ENCODE data around the gene MAP7D3.

Gene MAP7D3

GRCh38 chrX:136183172-136183571, 68.0 kb downstream of the MAP7D3 start:
- TF ChIP-seq CTCF (IDR thresholded peaks at IDR 0.05), result no peak
- no peaks in the 10 kb centered on the region for H3K36me3 Mint-ChIP-seq (ENCODE audit: low read depth)
- H3K4me3 Mint-ChIP-seq, result no peak overlapping the region
- DNase-seq, result no peak
- H3K27me3 Mint-ChIP-seq (ENCODE audit: low read depth, poor library complexity), result no peaks in the 10 kb centered on the region
- H3K9me3 Mint-ChIP-seq, result peaks cover 22% of the 10 kb centered on the region
- no peak overlapping the region for H3K27ac Mint-ChIP-seq
- peaks cover 31% of the 10 kb centered on the region for H3K4me1 Mint-ChIP-seq

- no peak for DNase-seq
- no peak overlapping the region for H3K4me3 Mint-ChIP-seq
- H3K9me3 Mint-ChIP-seq, result peaks cover 22% of the 10 kb centered on the region
- H3K4me1 Mint-ChIP-seq, result peaks cover 31% of the 10 kb centered on the region
- H3K36me3 Mint-ChIP-seq (ENCODE audit: low read depth), result no peaks in the 10 kb centered on the region
- H3K27me3 Mint-ChIP-seq (ENCODE audit: low read depth, poor library complexity), result no peaks in the 10 kb centered on the region
- no peak for TF ChIP-seq CTCF (IDR thresholded peaks at IDR 0.05)
- no peak overlapping the region for H3K27ac Mint-ChIP-seq
Measured at GRCh38 chrX:136182414-136182813, 68.8 kb downstream of the MAP7D3 start.

GRCh38 chrX:136179133-136179532, 72.1 kb downstream of the MAP7D3 start:
- Mint-ChIP-seq H3K27ac (no peak overlapping the region), H3K4me1 (peaks cover 26% of the 10 kb centered on the region), H3K4me3 (no peak overlapping the region), H3K9me3 (peaks cover 20% of the 10 kb centered on the region), H3K36me3 (ENCODE audit: low read depth) (no peaks in the 10 kb centered on the region), H3K27me3 (ENCODE audit: low read depth, poor library complexity) (no peaks in the 10 kb centered on the region)
- DNase-seq, result no peak
- TF ChIP-seq CTCF (IDR thresholded peaks at IDR 0.05), result no peak

GRCh38 chrX:136176399-136176825, 74.8 kb downstream of the MAP7D3 start:
- Mint-ChIP-seq H3K36me3 (ENCODE audit: low read depth) (no peaks in the 10 kb centered on the region), H3K27ac (no peak overlapping the region), H3K9me3 (peaks cover 17% of the 10 kb centered on the region), H3K4me1 (peaks cover 12% of the 10 kb centered on the region), H3K27me3 (ENCODE audit: low read depth, poor library complexity) (no peaks in the 10 kb centered on the region), H3K4me3 (no peak overlapping the region)
- DNase-seq, result no peak
- TF ChIP-seq CTCF (IDR thresholded peaks at IDR 0.05), result no peak

- Mint-ChIP-seq H3K27me3 (ENCODE audit: low read depth, poor library complexity) (no peaks in the 10 kb centered on the region), H3K9me3 (peaks cover 38% of the 10 kb centered on the region), H3K36me3 (ENCODE audit: low read depth) (no peaks in the 10 kb centered on the region), H3K27ac (no peak overlapping the region), H3K4me3 (no peak overlapping the region), H3K4me1 (peaks cover 18% of the 10 kb centered on the region)
- no peak for DNase-seq
- TF ChIP-seq CTCF (IDR thresholded peaks at IDR 0.05), result no peak
Measured at GRCh38 chrX:136171420-136171819, 79.8 kb downstream of the MAP7D3 start.

GRCh38 chrX:136170139-136170800, 80.9 kb downstream of the MAP7D3 start:
- H3K27me3 Mint-ChIP-seq (ENCODE audit: low read depth, poor library complexity), result no peaks in the 10 kb centered on the region
- no peak for TF ChIP-seq CTCF (IDR thresholded peaks at IDR 0.05)
- no peak overlapping the region for H3K4me3 Mint-ChIP-seq
- H3K4me1 Mint-ChIP-seq, result peaks cover 23% of the 10 kb centered on the region
- H3K9me3 Mint-ChIP-seq, result peaks cover 48% of the 10 kb centered on the region
- no peak overlapping the region for H3K27ac Mint-ChIP-seq
- no peaks in the 10 kb centered on the region for H3K36me3 Mint-ChIP-seq (ENCODE audit: low read depth)
- DNase-seq, result no peak

Measured in nephron progenitor cell (in vitro differentiated cells).